Hematopoietic multipotent progenitor cell treated with erythropoietin and hydrocortisone succinate and interleukin-3 and kit ligand, for 8 days (in vitro differentiated cells): Measurements from ENCODE around the gene AHSG.

Experiments used
- DNase-seq: peaks from one replicate; pipeline ENCODE4 v3.0.0-alpha.2; 2015

Gene AHSG

GRCh38 chr3:186594591-186595113 lies 18.2 kb upstream of the AHSG start:
- no peak for DNase-seq

- no peak for DNase-seq
These were observed 16.1 kb upstream of the AHSG start for GRCh38 chr3:186596568-186597287.

GRCh38 chr3:186598108-186598784 lies 14.6 kb upstream of the AHSG start:
- no peak for DNase-seq

GRCh38 chr3:186598794-186599141 lies 14.1 kb upstream of the AHSG start:
- no peak for DNase-seq

- DNase-seq, result no peak
These were observed 13.6 kb upstream of the AHSG start for GRCh38 chr3:186599142-186599784.

- DNase-seq, result no peak
These were observed 13.1 kb upstream of the AHSG start for GRCh38 chr3:186599785-186600166.

GRCh38 chr3:186600896-186601295 lies 12.0 kb upstream of the AHSG start:
- no peak for DNase-seq

GRCh38 chr3:186603159-186603558 lies 9.7 kb upstream of the AHSG start:
- DNase-seq, result no peak

DNA sequence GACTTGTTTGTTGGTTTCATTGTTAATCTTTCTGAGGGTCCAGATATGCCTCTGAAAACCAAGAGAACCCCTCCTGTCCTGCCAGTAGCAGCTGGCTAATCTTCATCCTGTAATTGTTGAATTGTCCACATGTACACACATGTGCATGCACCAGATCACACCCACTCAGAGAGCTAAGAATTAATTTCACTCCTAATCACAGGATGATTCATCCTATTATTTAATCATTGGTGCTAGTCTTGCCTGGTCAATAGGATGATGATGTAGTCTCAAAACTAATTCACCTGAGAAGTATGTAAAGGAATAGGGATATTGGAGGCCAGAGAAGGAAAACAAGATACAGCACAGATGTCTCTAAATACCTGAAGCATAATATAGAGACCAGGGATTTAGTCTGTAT lies 7.8 kb upstream of the AHSG start:
- DNase-seq, result no peak

GRCh38 chr3:186605561-186606545 lies 7.0 kb upstream of the AHSG start:
- DNase-seq, result no peak

GRCh38 chr3:186608624-186609215 lies 4.1 kb upstream of the AHSG start:
- DNase-seq, result no peak

GRCh38 chr3:186609247-186609868 lies 3.5 kb upstream of the AHSG start:
- DNase-seq, result peak; percentile 40

DNA sequence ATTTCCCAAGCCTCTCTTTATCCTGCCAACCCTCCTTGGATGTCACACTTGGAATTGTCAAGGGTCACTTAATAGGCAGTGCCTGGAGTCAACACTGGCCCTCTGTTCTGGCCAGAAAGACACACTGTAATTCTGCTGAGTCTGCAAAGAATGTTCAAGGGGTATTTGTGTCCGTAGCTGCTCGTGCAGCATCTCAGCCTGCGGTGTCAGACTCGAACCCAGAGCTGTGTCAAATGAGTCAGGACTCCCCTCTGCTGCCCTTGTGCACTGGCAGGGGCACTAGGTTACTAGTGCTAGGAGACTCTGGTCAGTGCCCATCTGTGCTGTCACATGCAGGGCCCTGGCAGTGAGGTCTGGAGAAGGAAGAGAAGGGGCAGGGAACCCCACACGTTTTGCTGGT lies 795 bp upstream of the AHSG start:
- DNase-seq, result no peak

DNA sequence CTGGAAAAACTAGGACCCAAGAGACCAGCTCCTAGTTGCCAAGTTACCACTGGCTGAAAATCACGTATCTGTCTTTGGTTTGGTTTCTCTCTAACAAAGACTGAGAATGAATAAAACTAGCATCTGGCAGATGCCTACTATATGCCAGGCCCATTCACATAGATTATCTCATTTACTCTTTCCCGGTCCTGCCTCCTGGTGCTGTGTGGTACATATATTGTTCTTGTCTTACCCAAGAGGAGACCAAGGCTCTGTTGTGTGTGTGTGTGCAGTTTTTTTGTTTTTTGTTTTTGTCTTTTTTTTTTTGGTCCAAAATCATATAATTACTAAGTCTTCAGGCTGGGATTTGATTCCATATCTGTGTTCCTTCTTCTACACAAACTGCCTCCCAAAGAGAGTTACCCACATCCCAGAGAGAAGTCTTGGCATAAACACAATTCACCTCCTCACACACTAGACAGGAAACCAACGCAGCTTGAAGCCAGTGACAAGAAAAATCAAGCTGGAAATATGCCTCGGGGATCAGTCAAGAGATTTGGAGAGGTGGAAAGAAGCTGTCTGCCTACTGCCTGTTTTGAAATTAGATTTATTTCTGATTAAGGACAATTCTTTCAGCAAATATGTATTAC lies 891 bp downstream of the AHSG start:
- DNase-seq, result no peak

GRCh38 chr3:186614266-186614596 lies 1.4 kb downstream of the AHSG start:
- DNase-seq, result no peak

DNA sequence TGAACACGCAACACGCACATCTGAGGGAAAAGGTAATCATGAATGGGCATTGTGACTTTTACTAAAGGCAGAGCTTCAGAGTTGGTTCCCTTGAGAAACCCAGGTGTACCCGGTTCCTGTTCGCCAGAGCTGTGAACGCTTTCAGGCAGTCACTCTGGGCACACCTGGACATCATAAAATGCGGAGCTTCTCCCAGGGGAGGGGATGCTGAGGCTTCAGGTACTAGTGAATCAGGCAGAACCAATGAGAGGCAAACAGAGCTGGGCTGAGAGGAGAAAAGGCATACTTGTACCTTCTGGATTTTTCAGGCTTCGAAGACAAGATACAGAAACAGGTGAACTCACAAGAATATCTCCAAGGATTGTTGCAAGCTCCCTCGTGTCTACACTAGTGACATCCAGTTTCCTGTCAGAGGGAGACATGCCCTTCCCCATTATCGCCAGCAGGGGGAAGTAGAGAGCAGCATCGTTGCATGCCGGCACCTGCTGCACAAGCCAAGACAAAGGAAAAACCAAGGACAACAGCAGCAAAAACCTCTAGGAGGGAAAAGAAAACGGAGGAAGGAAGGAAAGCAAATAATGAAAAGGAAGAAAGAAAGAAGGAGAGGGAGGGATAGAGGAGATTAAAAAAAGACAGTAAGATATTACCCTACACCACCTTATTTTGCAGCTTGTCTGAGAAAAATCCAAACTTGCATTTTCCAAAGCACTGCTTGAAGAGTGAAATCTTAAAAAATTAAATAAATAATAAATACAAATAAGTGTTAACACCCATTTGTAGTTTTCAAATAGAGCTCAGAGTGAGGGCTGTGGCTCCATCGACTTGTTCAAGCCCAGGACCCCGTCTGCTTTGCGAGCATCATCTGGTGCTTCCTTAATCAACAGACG lies 2.0 kb downstream of the AHSG start:
- peak; percentile 82 for DNase-seq

DNA sequence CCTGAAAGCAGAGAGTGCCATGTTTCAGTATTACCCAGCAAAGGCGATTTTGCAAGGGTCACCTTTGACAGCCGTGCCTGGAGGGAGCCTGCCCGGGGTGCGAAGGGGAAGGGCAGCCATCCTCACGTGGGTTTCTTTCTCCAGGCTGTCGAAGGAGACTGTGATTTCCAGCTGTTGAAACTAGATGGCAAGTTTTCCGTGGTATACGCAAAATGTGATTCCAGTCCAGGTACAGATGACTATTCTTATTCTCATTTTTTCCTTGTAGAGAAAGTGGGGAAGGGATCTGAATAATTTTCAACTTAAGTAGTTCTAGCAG lies 3.4 kb downstream of the AHSG start:
- DNase-seq, result no peak

DNA sequence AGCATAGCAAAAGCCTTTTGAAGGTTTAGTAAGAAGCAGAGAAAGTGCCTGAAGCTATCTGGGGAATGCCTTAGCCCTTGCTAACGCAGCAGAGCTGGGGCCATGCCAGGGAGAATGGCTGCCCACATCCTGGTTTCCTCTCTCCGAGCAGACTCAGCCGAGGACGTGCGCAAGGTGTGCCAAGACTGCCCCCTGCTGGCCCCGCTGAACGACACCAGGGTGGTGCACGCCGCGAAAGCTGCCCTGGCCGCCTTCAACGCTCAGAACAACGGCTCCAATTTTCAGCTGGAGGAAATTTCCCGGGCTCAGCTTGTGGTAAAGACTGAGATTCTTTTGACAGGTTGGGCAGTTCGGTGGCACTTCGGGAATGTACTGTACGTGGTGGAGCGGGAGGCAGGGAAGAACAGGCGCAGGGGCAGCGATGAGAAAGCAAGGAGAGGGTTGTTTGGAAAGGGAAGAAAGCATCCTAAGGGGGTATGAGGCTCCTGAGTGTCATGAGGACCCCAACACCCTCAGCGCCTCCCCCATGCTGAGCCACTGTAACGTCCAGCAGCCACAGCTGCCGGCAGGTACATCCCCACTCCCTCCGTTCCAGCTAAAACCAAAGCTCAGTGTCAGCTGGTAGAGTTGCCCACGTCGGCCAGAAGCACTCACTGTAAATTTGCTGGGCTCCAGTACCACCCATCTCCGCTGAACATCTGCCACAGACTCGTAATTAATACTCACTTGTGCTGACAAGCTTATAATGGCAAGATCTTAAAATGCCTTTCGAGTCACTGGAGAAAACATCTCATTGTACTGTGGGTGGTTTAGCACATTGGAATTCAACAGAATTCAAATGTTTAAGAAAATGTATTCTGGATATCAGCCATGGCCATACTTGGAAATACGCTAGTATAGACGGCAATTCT lies 4.4 kb downstream of the AHSG start:
- peak; percentile 90 for DNase-seq

DNA sequence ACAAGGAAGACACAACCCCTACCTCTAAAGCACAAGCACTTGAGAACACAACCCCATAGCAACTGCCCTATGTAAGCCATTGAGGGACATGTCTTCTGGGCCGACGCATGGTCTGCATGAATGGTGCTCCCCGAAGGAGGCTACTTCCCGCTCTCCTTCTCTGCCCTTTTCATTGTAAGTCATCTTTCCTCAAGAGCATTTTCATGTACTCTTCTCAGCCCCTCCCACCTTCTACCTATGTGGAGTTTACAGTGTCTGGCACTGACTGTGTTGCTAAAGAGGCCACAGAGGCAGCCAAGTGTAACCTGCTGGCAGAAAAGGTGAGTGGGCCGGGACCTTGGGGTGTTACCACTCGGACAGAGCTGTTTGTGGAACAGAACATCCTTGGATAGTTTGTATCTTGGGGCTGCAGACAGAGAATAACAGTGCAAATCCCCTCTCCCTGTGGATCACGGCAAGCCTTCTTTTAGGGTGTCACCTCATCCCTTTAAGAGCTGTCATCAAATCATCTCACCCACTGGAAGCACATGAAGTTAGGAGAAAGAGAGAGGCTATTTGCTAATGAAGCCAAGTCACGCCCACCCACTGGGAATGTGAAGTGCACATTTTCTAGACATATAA lies 5.6 kb downstream of the AHSG start:
- no peak for DNase-seq
